ENCODE data around the gene GNAL. TPM values are rescaled to one million over a fixed set of nuclear protein-coding genes. Genes with fewer than 3 reads are reported as not detected.
"Not testable (repeated sequence)": the region's sequence is repeated elsewhere in the genome, so short reads cannot be mapped to it uniquely, and the experiment has no call there.

GNAL gene
- total RNA-seq, 1 donor from 2014 or later, result 5.9 TPM

GRCh38 chr18:11891737-11892136, 202.7 kb downstream of the GNAL start:
- intact Hi-C loops (cut with DNase I), result no loop called here
- H3K36me3 ChIP-seq, result peaks cover 53 to 67% of the 10 kb centered on the region in 2 donors

GRCh38 chr18:11892438-11892837, 203.4 kb downstream of the GNAL start:
- H3K4me3 ChIP-seq; H3K27me3 ChIP-seq; H3K9me3 ChIP-seq; intact Hi-C loops (cut with DNase I); H3K4me1 ChIP-seq; H3K27ac ChIP-seq; DNase-seq (ENCODE audit: low spot score in 2 of 2): not testable (repeated sequence)
- peaks cover 47 to 61% of the 10 kb centered on the region in 2 donors for H3K36me3 ChIP-seq

More at GRCh38 chr18:11891737-11892136, 202.7 kb downstream of the GNAL start:
- TF ChIP-seq CTCF (IDR thresholded peaks at IDR 0.05), result no peak
- DNase-seq (ENCODE audit: low spot score in 2 of 2), result no peak
- no peak overlapping the region for H3K4me3 ChIP-seq
- no peaks in the 10 kb centered on the region for H3K9me3 ChIP-seq
- no peaks in the 10 kb centered on the region for H3K27me3 ChIP-seq
- H3K27ac ChIP-seq, result no peak overlapping the region
- H3K4me1 ChIP-seq, result no peaks in the 10 kb centered on the region

DNA sequence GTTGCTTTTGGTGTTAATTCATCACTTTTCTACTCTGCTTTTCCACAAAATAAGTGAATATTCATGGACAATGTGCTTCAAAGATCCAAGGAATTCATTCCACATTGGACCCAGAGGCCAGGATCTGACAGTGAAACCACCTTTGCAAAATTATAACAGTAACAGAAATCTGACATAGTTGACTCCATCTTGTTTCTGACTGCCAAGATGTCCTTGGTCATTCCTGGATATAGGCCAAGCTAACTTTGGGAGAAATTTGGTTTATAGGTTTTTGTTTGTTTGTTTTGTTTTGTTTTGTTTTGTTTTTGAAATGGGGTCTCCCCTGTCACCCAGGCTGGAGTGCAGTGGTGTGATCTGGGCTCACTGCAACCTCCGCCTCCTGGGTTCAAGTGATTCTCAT, 208.7 kb downstream of the GNAL start:
- Histone ChIP-seq H3K4me3 (no peak overlapping the region), H3K27ac (no peak overlapping the region), H3K4me1 (no peaks in the 10 kb centered on the region), H3K27me3 (no peaks in the 10 kb centered on the region), H3K9me3 (no peaks in the 10 kb centered on the region), H3K36me3 (peaks cover 20% of the 10 kb centered on the region in 2 donors)
- intact Hi-C loops (cut with DNase I), result no loop called here
- TF ChIP-seq CTCF (IDR thresholded peaks at IDR 0.05), result no peak
- no peak for DNase-seq (ENCODE audit: low spot score in 2 of 2)

DNA sequence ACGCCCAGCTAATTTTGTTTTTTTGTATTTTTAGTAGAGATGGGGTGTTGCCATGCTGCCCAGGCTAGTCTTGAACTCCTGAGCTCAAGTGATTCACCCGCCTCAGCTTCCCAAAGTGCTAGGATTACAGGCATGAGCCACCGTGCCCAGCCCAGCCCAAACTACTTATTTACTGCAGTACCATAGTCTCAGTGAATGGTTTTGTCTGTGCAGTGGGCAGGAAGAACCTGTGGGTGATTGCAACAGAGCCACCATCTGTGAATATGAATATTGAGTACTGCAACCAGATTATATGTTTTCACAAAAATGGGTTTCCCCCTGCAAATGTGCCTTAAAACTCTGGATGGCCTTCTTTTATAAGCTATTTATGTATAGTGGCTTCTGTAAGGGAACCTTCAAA, 210.0 kb downstream of the GNAL start:
- Histone ChIP-seq H3K4me3 (no peak overlapping the region), H3K4me1 (no peaks in the 10 kb centered on the region), H3K27me3 (no peaks in the 10 kb centered on the region), H3K27ac (no peak overlapping the region), H3K9me3 (no peaks in the 10 kb centered on the region), H3K36me3 (peaks cover 17 to 18% of the 10 kb centered on the region in 2 donors)
- TF ChIP-seq CTCF (IDR thresholded peaks at IDR 0.05), result no peak
- no peak for DNase-seq (ENCODE audit: low spot score in 2 of 2)
- intact Hi-C loops (cut with DNase I), result no loop called here

DNA sequence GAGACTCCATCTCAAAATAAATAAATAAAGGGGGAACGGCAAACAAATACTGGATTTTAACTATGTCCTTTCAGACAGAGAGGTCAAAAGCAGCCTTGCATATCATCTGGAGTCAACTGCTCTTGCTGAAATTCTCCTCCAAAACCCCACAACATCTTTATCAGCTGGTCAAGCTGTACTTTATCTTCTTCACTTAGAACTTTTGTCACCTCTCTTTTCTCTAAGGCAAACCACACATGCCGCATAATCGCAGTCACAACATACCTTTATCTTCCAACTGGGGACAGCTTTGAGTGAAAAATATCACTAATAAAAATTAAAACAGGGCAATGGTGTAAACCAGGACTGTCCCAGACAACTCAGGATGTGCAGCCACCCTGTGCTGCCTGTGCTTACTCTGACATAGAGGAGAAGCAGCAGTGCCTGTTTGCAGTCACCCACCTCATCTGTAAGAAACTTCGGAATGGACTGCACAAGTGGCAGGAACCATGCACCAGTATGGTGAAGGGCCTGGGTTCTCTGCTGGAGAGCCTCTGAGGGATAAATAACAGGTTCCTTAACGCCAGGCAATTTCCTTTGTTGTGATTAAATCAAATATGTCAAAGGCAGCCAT, 212.9 kb downstream of the GNAL start:
- H3K4me1 ChIP-seq, result no peaks in the 10 kb centered on the region
- no peaks in the 10 kb centered on the region for H3K27me3 ChIP-seq
- H3K9me3 ChIP-seq, result no peaks in the 10 kb centered on the region
- H3K36me3 ChIP-seq, result peaks cover 4 to 8% of the 10 kb centered on the region in 2 donors
- H3K27ac ChIP-seq, result no peak overlapping the region
- no peak overlapping the region for H3K4me3 ChIP-seq
- DNase-seq (ENCODE audit: low spot score in 2 of 2), result no peak
- no peak for TF ChIP-seq CTCF (IDR thresholded peaks at IDR 0.05)
- intact Hi-C loops (cut with DNase I), result no loop called here

GRCh38 chr18:11902522-11903292, 213.6 kb downstream of the GNAL start:
- no peak for DNase-seq (ENCODE audit: low spot score in 2 of 2)
- Histone ChIP-seq H3K36me3 (peaks cover 4 to 8% of the 10 kb centered on the region in 2 donors), H3K27me3 (no peaks in the 10 kb centered on the region), H3K4me1 (peaks cover 0 to 7% of the 10 kb centered on the region in 2 donors), H3K27ac (no peak overlapping the region), H3K4me3 (no peak overlapping the region), H3K9me3 (no peaks in the 10 kb centered on the region)
- no peak for TF ChIP-seq CTCF (IDR thresholded peaks at IDR 0.05)
- intact Hi-C loops (cut with DNase I), result no loop called here

Data from ascending aorta (tissue), 2 donors.